GM18519 (cell line): Measurements from ENCODE around the gene PCDHB12.
"Not testable (repeated sequence)": the region's sequence is repeated elsewhere in the genome, so short reads cannot be mapped to it uniquely, and the experiment has no call there.

Experiments
- ATAC-seq: cut with Tn5 transposase; IDR thresholded peaks from one replicate; pipeline ENCODE4 v1.9.1; 2021; ENCODE audit warnings: mild to moderate bottlenecking, moderate library complexity; ENCODE audit not compliant: unreplicated experiment, low FRiP score

The PCDHB12 gene

GRCh38 chr5:141208478-141208877 is at the start of gene PCDHB12:
Gene PCDHB12 (plus strand): TSS chr5:141208719. CDS start chr5:141208908, 189 bp downstream.
- no peak for ATAC-seq

- no peak for ATAC-seq
These were observed 35.9 kb upstream of the PCDHB12 start, which contains the start of gene PCDHB7 for GRCh38 chr5:141172381-141173204. Gene PCDHB7 (plus strand): TSS chr5:141172644. CDS start chr5:141172836, 192 bp downstream.

- not testable (repeated sequence) for ATAC-seq
These were observed 34.0 kb upstream of the PCDHB12 start for GRCh38 chr5:141174291-141175104.

DNA sequence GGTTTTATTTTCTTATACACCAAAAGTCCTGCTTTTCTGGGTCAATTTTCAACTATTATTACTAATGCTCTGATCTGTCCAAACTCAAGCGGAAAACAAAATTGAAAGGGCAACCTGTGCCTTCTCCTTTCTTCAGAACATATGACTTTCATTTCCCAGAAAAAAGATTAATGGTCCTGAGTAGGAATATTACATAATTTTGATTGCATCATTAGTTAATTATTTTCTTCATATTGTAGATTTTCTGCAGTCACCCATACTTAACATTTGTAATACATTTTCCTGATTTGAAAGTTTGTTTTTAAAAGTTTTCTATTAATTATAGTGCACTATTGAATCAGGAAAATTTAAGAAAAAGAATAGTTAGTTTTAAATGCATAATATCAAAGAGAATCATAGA is 32.6 kb upstream of the PCDHB12 start:
- ATAC-seq = no peak

GRCh38 chr5:141177577-141178191 is 30.8 kb upstream of the PCDHB12 start, which contains the start of gene PCDHB8:
Gene PCDHB8 (plus strand): TSS chr5:141177790. CDS start chr5:141178035, 245 bp downstream.
- ATAC-seq = not testable (repeated sequence)

GRCh38 chr5:141179371-141179770 is 29.1 kb upstream of the PCDHB12 start:
- ATAC-seq = not testable (repeated sequence)

GRCh38 chr5:141179876-141180275 is 28.6 kb upstream of the PCDHB12 start:
- not testable (repeated sequence) for ATAC-seq

- ATAC-seq = no peak
These were observed 28.2 kb upstream of the PCDHB12 start for GRCh38 chr5:141180313-141180712.

GRCh38 chr5:141182248-141182647 is 26.3 kb upstream of the PCDHB12 start, which contains the start of gene PCDHB16:
Gene PCDHB16 (plus strand): TSS chr5:141182387. CDS start chr5:141182560, 173 bp downstream.
- no peak for ATAC-seq

GRCh38 chr5:141184117-141184855 is 24.2 kb upstream of the PCDHB12 start:
- not testable (repeated sequence) for ATAC-seq

DNA sequence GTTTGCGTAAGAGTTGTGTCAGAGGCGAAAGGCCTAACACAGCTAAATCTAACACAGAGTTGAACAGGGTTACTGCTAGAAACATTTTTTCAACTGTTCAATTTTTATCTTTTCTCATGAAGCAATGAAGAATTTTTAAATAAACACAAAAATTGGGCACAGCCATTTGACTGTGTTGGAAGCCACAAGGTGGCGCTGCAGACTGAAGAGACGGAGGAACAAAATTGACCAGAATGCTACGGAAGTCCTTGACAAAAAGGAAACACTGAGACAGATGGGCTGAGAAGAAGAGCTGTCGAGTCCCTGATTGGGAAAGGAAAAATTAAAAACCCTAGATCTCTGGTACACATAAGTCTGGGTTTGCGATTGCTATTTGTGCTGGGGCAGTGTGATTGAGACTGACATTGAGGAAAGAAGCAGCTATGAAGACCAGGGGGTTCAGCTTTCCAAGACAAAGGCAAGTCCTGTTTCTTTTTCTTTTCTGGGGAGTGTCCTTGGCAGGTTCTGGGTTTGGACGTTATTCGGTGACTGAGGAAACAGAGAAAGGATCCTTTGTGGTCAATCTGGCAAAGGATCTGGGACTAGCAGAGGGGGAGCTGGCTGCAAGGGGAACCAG is 21.5 kb upstream of the PCDHB12 start, which contains the start of gene PCDHB9:
TSS of gene PCDHB9 (plus strand) at position 265 of the 616 bp plus-strand sequence. CDS start at position 423, 158 bp downstream.
- no peak for ATAC-seq

DNA sequence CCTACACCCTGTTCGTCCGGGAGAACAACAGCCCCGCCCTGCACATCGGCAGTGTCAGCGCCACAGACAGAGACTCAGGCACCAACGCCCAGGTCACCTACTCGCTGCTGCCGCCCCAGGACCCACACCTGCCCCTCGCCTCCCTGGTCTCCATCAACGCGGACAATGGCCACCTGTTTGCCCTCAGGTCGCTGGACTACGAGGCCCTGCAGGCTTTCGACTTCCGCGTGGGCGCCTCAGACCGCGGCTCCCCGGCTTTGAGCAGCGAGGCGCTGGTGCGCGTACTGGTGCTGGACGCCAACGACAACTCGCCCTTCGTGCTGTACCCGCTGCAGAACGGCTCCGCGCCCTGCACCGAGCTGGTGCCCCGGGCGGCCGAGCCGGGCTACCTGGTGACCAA is 19.8 kb upstream of the PCDHB12 start:
- ATAC-seq = not testable (repeated sequence)

DNA sequence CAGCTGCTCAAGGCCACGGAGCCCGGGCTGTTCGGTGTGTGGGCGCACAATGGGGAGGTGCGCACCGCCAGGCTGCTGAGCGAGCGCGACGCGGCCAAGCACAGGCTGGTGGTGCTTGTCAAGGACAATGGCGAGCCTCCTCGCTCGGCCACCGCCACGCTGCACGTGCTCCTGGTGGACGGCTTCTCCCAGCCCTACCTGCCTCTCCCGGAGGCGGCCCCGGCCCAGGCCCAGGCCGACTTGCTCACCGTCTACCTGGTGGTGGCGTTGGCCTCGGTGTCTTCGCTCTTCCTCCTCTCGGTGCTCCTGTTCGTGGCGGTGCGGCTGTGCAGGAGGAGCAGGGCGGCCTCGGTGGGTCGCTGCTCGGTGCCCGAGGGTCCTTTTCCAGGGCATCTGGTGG is 19.4 kb upstream of the PCDHB12 start:
- not testable (repeated sequence) for ATAC-seq

DNA sequence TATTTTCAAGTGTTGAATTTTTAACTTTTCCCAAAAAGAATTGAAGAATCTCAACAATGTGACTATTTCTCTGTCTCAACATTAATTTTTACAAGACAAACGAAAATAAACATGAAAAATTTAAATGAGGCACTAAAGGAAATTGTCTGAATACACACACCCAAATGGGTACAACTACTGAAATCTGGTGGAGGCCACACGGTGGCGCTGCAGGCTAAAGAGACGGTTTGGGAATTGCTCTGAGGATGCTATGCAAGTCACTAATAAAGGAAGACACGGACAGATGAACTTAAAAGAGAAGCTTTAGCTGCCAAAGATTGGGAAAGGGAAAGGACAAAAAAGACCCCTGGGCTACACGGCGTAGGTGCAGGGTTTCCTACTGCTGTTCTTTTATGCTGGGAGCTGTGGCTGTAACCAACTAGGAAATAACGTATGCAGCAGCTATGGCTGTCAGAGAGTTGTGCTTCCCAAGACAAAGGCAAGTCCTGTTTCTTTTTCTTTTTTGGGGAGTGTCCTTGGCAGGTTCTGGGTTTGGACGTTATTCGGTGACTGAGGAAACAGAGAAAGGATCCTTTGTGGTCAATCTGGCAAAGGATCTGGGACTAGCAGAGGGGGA is 16.3 kb upstream of the PCDHB12 start, which contains the start of gene PCDHB10:
TSS of gene PCDHB10 (plus strand) at position 244 of the 616 bp plus-strand sequence. CDS start at position 444, 200 bp downstream.
- ATAC-seq = no peak

GRCh38 chr5:141194332-141194731 is 14.2 kb upstream of the PCDHB12 start:
- ATAC-seq = not testable (repeated sequence)

GRCh38 chr5:141196363-141196762 is 12.2 kb upstream of the PCDHB12 start:
- no peak for ATAC-seq

GRCh38 chr5:141199359-141200235 is 8.9 kb upstream of the PCDHB12 start, which contains the start of gene PCDHB11:
Gene PCDHB11 (plus strand): TSS chr5:141199627. CDS start chr5:141199775, 148 bp downstream.
- ATAC-seq = no peak

DNA sequence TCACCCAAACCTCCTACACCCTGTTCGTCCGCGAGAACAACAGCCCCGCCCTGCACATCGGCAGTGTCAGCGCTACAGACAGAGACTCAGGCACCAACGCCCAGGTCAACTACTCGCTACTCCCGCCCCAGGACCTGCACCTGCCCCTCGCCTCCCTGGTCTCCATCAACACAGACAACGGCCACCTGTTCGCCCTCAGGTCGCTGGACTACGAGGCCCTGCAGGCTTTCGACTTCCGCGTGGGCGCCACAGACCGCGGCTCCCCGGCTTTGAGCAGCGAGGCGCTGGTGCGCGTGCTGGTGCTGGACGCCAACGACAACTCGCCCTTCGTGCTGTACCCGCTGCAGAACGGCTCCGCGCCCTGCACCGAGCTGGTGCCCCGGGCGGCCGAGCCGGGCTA is 7.4 kb upstream of the PCDHB12 start:
- ATAC-seq = not testable (repeated sequence)
